HG03159 (cell line): ENCODE measurements around the gene ELK4.

Experiments used
- ATAC-seq: cut with Tn5 transposase; IDR thresholded peaks from one replicate; pipeline ENCODE4 v1.9.1; 2021; ENCODE audit warnings: mild to moderate bottlenecking, moderate library complexity; ENCODE audit not compliant: unreplicated experiment

The ELK4 gene

DNA sequence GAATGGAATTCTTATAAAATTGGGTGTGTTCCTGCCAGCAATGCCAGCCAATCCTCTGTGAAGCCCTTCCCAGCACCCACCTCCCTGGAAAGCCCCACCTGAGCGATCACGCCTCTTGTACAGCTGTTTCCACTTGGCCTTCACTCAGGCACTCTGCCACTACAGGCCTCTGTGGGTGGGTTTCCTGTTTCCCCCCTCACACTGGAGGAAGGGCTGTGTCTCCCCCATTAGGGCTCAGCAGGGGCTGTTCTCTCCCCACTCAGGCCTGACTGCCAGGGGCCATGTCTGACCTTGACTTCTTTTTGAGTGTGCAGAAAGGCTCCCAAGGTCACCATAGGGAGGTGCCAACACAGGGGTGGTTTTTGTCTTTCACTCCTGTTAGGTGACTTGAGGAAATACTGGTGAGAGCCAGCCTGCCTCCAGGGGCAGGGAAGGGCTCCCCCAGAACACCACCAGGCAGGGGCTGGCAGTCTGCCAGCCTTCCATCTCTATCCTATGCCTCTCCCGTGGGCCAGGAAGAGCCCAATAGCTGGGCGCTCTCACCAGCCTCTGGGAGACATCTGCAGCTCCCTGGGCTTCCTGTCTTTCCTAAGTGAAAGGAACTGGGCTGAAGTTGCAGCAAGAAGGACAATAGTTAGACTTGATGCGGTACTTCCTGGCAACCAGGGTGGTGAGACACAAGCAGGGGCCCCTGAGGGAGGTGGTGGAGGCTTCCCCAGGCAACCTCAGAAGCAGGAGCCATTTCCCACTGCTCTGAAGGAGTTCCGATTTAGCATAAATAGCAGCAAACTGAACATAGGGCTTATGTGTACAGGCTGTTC lies 49.1 kb downstream of the ELK4 start:
- ATAC-seq = no peak

DNA sequence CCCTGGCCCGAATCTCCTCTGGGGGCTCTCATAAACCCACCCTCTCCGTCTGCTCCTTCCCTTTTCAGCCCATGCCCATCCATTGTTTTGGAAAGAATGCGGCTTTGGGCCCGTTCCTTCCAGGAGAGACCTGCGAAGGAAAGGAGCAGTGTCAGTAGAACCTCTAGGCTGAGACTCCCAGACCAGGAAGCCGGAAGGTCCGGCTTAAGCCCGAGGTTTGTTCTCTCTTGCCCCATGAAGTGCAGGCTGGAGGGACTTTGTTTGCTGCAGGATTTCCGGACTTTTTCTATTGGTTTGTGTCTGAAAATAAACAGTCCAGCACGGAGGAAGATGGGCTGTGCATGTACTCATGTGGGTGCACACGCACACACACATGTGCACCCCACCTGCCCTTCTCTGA lies 49.8 kb downstream of the ELK4 start:
- no peak for ATAC-seq

DNA sequence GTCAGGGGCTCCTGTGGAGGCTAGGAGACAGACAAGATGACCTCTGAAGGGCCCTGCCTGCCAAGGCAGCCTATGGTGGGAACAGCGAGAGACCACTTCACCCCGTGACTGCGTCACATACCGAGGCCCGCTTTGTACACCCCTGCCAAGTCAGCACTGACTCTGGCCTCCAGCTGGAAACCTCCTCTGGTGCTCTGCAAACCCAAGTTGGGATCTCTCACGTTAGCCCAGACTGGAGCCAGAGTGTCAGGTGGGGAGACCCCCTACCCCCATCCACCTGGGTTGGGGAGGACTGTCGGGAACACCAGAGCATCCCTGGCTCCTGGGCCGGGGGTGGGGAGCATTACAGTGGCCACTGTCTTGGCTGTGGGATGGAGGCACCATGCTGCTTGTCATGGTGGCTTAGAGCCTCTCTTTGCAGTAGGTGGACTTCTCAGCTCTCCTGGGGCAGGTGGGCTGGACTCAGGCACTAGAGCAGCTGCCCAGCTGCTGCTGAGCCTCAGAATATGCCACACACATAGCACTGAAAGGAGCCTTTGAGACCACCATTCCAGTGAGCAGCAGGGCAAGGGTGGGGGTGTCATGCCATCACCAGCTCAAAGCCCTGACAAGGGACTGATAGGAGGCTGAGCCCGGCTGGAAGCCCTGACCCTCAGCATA lies 50.4 kb downstream of the ELK4 start:
- no peak for ATAC-seq

DNA sequence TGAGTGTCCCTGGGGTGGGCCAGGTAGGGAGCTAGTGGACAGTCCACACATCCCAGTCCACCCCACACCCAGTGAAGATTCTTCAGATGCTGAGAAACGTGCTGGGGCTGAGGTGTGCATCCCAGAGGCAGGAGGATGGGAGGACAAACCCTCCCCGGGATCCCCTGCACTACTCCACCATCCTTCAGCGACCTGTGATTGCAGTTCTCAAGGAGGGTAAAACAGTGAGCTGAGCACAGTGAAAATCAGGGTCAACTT lies 51.0 kb downstream of the ELK4 start:
- no peak for ATAC-seq

DNA sequence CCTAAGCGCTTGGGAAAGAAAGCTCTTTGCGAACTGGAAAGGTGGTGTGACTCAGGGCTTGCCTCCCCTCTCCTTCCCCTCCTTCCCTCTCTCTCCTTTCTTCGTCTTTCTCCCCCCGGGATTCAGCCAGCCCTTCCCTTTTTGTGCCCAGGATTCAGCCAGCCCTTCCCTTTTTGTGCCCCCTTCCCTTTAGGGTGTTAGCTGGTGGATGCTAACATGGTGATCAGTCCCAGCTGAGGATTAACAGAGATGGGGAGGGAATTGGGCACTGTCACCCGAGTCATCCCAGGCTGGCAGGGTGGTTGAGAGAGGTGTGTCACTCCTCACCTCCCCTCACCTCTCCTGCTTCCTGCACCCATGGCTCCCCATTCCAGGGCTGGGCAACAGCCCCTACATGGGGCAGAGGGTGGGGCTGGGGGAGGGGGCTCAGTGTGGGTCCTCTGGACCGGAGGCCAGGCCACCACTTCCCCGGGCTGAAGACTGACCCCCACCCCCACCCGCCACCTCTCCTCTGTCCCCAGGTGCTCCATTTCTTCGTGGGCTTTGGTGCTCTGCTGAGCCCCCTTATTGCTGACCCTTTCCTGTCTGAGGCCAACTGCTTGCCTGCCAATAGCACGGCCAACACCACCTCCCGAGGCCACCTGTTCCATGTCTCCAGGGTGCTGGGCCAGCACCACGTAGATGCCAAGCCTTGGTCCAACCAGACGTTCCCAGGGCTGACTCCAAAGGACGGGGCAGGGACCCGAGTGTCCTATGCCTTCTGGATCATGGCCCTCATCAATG lies 51.5 kb downstream of the ELK4 start:
- no peak for ATAC-seq

DNA sequence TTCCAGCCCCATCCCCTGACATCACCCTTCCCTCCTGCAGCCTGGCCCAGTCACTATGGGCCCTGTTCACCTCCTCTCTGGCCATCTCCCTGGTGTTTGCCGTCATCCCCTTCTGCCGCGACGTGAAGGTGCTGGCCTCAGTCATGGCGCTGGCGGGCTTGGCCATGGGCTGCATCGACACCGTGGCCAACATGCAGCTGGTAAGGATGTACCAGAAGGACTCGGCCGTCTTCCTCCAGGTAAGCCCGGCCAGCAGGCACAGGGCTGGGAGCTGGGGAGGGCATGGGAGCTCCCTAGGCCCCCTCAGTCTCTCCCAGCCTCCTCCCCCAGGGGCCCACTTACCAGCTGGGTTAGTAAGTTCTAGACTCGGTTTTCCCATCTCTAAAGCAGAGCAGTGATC lies 52.1 kb downstream of the ELK4 start:
- ATAC-seq = no peak

DNA sequence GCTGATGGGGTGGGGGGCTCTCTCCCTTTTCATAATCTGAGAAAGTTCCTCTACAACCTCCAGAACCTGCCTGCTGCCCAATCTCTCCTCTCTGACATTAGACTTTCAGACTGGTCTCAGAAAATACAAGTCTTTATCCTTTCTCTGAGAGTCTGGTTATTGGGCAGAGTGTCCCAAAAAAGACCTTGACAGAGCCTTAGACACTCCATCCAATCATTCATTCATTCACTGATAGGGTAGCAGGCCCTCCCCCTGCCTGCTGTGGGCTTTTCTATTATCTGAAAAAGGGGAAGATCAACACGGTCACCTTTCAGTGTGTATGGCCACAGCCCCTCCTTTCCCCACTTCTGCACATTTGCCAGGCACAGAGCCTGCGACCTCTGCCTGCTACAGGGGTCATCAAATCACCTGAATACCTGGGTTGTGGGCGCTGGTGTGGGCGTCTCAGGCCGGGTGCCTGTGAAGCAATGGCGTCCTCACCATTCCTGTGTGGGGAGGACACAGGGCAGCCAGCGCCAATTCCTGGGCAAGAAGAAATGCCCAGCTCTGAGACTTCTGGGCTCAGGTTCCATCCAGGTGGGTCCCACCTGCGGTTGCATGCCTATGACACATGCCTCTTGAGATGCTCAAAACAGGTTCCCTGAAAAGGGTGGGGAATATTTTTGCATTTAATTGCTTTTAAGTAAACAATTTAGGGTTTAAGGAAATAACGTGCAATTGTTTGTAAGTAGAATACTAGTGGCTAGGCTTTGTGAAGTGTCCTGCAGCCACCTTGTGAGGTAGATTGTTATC lies 52.8 kb downstream of the ELK4 start:
- ATAC-seq = no peak

DNA sequence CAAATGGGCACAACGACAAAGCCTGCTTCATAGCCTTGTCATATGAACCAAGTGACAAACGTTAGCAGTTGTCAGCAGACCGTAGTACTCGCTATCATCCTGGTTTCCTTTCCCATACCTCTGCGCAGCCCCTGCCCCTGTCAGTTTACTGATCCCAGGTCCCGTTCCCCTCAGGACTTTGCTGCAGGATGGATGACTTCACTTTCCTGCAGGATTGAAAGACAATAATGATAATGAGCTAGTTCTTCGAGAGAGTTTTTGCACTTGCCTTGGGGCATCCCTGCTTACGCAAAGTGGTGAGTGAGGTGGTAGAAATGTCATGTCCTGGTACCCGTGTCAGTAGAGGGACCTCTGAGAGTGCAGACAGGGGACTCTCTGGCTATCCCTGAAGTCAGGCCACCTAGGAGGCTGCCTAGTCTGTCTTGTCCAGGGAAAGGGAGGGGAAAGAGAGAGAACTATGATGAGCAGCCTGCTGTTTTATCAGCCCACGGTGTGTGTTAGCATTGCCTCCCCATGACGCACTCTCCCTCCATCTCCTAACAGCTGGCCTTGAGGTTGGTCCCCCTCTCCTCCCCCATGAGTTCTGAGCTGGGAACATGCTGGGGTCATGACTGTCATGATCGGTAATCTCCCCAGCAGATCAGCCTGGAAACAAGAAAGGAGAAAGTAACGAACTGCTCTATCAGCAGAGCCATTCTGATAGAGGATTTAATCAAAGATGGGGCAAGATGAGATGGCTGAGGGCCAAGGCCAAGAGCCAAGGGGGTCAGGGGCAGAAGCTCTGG lies 53.7 kb downstream of the ELK4 start:
- no peak for ATAC-seq

DNA sequence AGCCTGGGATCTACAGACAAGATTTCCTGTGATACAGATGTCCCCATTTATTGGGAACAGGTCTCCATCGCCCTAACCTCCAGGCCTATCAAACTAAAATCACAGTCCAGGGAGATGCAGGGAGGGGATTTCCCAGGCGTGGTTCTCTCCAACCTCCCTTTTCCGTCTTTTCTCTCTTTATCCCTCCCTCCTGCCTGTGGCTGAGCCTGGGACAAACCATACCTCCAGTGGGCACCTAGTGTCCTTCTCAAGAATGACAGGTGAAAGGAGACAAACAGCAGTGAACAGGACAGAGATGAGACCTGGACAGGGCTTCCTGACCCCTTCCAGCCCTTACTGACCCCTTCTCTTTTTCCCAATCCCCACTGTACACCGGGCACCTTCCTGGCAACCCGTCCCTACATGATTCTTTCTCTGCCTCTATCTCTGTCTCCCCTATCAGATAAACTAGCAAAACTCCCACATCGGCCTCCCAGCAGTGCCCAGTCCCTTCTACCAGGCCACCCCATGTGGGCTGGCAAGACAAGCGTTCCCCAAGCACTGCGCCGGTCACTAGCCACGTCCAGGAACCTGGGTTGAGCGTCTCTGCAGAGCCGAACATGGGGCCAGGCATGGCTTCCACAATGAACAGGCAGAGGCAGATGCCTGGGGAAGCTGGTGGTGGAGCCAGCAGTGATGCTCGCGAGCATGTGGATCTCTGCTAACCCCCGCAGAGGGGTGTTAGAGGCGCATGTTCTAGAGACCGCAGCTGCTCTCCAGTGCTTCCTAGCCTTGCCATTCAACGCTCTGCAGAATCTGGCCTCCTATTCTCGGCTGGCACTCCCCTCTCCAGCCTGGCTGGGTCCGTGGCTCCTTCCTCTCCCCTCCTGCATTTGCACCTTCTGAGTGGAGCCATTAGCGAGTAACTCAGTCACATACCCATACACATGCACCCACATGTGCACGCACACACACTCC lies 54.7 kb downstream of the ELK4 start:
- ATAC-seq = no peak

DNA sequence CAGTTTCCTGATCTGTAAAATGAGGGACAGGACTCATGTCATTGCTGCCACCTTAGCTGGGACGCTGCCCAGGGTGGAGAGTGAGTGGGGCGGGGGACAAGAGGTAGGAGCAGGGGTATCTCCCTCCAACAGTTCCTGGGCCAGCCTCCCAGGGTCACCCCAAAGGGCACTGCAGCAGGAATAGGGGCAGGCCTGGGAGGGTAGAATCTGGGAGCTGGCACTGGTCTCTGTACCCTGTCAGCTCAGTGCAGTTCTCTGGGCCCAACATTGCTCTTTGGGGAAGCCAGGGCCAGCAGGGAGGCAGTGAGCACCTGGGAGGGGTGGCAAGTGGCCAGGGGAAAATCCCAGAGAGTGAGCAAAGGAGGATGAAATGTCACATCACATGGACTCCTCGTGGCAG lies 55.8 kb downstream of the ELK4 start:
- ATAC-seq = no peak

DNA sequence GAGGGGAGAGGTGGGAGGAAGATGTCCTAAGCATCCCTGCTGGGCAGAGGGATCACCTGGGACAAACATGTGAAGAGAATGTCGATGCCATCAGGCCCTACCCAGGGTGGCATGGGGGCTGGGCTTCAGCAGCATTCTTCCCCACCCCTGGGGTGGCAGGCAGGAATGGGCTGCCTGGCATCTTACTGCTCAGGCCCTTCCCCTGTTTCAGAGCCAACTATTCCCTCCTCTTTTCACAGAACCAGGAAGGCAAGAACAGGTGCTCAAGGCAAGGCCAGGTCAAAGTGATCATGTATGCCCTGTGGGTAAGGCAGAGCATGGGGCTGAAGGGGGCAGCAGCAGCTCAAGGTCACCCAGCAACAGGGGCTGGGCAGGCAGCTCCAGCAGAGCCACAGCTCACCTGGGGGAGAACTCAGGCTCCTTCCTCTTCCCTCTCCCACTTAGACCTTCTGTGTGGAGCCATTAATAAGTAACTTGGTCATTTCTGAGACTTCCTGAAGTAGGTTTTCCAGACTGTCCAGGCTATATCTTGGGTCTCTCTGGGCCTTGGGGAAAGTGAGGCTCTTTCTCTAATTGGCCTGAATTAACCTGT lies 56.4 kb downstream of the ELK4 start:
- ATAC-seq = no peak

DNA sequence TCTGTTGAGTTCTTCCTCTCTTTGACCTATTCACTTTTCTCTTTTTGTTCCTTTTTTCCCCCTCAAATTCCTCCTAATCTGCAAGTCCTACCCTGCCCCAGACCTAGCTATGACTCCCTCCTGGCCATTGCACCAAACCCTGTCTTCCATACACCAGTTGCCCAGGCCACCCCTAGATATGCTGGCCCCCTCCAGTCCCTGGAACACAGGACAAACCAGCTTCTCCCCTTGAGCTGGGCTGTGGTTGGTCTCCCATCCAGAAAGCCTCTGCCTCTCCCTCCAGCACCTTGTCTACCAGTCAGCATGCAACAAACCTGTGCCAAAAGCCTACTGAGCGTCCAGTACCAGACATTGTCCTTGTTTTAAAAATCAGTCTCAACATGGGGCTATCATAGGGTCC lies 59.4 kb downstream of the ELK4 start:
- no peak for ATAC-seq

DNA sequence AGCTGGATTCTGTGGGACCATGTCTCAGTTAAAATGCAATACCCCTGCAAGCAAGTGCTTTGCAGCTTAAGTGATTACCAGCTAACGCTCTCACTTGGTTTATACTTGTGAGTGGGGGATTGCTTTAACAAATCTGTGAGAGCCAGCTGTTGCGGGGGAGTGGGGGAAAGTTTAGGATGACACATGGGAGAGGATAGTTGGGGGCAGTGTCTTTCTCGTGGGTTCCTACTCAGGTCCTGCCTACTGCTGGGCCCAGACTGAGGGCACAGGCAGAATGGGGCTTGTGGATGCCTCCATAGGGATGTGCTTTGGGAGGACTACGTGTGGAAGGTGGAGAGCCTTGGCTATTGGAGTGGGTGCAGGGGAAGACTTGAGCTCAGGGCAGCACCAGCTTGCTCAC lies 60.1 kb downstream of the ELK4 start:
- no peak for ATAC-seq

DNA sequence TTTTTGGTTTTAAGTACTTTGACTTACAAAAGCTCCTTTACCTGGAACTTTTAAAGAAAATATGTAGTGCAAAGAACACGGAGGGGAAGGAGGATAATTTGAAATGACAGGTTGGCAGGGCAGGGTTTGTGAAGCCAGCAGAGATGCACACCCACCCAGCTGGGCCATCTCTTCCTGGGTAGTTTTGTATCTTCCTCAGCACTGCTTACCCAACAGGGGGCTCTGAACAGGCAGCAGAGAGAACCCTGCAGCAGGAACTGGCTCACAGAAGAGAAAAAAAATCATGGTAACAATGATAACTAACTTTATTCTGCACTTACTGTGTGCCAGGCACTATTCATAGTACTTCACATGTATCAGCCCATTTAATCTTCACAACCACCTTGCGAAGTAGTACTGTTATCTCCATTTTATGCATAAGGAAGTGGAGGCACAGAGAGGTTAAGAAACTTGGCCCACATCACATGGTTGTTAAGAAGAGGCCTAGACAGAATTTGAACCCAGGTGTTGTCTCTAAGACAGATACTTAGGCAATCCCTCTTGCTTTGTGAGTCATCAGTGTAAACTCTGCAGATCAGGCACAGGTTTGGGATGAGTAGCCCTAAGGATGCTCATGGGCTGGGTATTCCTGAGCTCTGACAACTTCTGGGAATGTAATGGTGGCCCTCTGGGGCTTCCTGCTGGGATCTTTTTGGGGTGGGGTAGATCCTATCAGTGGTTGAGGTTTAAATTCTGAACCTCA lies 60.8 kb downstream of the ELK4 start:
- ATAC-seq = no peak

DNA sequence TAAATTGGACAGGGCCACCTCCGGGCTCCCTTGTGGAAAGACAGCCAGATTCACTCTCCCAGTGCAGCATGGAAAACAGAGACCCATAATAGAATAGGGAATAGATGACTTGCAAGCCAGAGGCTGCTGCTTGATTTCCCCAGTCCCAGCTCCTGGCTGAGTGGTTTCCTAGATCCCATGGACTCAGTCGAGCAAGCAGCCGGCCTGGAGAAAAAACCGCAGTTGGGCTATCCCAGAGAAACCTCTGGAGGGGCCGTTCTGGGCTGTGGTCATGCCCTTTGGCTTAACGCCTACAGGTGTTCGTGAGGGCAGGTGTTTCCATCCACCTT lies 61.7 kb downstream of the ELK4 start:
- ATAC-seq = no peak

DNA sequence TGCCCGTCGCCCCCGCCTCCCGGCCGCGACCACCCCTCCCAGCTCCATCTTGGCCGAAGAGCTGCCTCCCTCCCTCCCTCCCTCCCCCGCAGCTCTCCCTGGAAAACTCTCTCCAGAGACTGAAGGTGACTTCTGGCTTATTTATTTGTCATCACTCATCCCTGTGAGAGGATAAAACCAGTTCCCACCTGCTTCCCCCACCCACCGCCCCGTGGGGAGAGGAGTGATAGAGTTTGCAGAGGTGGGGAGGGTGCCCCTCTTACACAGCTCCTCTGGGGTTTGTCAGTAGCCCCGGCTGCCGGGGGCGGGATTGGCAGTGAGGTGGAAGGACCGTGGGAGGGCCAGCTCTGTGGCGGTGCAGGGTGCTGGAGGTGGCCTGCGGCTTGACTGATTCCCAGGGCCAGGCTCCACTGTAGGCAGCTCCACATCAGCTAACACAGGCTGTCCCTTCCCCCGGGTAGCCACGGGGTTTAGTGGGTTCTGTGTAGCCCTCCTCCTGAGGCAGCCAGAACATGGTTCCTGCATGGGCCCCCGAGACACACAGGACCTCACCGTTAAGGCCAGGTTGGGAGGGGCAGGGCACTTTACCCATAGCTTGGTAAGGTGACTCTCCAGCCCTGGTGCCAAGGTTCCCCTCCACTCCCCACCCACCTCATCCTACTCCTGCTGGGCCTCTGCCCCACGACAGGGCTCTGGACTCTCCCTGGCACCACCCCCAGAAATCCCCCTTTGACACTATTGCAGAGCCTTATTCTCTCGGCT lies 62.2 kb downstream of the ELK4 start:
- no peak for ATAC-seq

DNA sequence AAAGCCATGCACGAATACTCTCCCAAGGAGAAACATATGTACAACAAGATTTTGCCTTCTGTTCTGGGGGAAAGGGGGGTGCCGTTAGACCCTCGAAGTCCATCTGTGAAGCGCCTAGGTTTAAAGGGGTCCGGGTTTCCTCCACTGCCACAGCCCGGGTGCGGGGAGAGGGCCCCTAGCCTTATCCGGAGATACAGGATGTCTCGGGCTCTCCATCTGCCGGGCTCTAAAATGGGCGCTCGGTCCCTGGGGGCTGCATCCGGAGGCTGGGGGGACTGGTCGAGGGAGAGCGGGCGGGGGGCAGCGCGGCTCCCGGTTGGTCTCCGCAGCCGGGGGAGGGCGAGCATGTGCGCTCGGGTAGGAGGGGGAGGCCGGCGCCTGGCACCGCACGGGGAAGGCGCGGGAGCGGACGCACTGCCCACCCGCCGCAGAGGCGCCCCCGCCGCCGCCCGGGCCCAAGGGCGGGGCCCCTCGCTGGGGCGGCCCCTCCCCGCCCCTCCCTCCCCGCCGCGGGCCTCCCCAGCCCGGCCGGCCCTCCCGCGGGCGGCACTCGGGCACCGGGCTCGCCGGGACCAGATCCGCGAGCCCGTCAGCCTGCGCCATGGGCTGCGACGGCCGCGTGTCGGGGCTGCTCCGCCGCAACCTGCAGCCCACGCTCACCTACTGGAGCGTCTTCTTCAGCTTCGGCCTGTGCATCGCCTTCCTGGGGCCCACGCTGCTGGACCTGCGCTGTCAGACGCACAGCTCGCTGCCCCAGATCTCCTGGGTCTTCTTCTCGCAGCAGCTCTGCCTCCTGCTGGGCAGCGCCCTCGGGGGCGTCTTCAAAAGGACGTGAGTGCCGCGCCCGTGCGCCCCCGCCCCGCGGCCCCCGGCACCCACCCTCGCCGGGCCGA lies 63.1 kb downstream of the ELK4 start:
- no peak for ATAC-seq
